Adrenal gland (tissue), 5 donors: ENCODE results near the gene MRAS.

Experiments used
- CTCF ChIP-seq, 6 experiments: fragments of 450-650 bp in 4 of 6; fragments of 200-600 bp in 2 of 6; sonication (generic) in 1 of 6; IDR thresholded peaks; 1 replicate in 5 of 6; 2 replicates in 1 of 6; pipeline versions ENCODE4 v1.5.1 to v1.8.0; 2016 to 2021; ENCODE audit warnings: antibody characterized with exemption in 6 of 6, mild to moderate bottlenecking in 2 of 6, moderate library complexity in 1 of 6
- POLR2A ChIP-seq, 2 donors: fragments of 450-650 bp; IDR thresholded peaks; one replicate each; pipeline ENCODE4 v1.6.1; 2017; ENCODE audit warnings: antibody characterized with exemption in 2 of 2, mild to moderate bottlenecking in 2 of 2, moderate library complexity in 1 of 2
- donor health status: DM: no; HTN: no; CAD: no.

- no peak for TF ChIP-seq CTCF (IDR thresholded peaks at IDR 0.05)
- no peak for TF ChIP-seq POLR2A (IDR thresholded peaks at IDR 0.05)
These were observed 101.8 kb downstream of the MRAS start for GRCh38 chr3:138450181-138450580.
